Measurements from ENCODE around the gene ZNF236. TPM values are rescaled to one million over a fixed set of nuclear protein-coding genes. Genes with fewer than 3 reads are reported as not detected.
"Not testable (repeated sequence)": the region's sequence is repeated elsewhere in the genome, so short reads cannot be mapped to it uniquely, and the experiment has no call there.

The ZNF236 gene
- total RNA-seq, 1 donor from 2014 or later = 11.5 TPM

DNA sequence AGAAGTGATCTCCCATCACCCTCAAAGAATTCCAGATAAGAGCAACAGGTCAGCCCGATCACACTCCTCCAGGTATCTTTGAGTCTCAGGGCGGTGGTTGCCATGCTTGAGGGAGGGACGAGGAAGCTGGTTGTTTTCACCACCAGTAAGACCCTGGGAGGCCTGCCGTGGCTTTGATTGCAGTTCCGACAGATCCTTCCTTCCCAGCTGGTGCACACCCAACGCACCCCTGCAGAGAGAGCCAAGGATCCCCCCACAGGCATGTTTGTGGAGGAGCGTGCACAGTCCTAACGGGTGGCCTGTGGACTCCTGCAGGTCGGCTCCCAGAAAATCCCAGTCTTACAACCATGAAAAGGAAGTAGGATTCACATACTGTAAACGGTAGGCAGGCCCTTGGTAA lies 13.8 kb upstream of the ZNF236 start:
- no peak overlapping the region for H3K27ac ChIP-seq
- H4K20me1 ChIP-seq (ENCODE audit: low read depth) = no peaks in the 10 kb centered on the region
- Mint-ChIP-seq H3K4me1 (peaks cover 5% of the 10 kb centered on the region), H3K9me3 (no peaks in the 10 kb centered on the region), H3K4me3 (no peak overlapping the region), H3K36me3 (peaks cover 10% of the 10 kb centered on the region), H3K27me3 (ENCODE audit: insufficient read depth, low read depth) (peaks cover 7% of the 10 kb centered on the region), H3K27ac (no peak overlapping the region)
- no peaks in the 10 kb centered on the region for H3K27me3 ChIP-seq
- H3K4me3 ChIP-seq = no peak overlapping the region
- H3K4me2 ChIP-seq = no peak overlapping the region
- no peak for DNase-seq (ENCODE audit: low spot score)
- H3F3A ChIP-seq (ENCODE audit: low read depth) = no peaks in the 10 kb centered on the region
- no peaks in the 10 kb centered on the region for H3K79me2 ChIP-seq (ENCODE audit: low read depth)
- TF ChIP-seq EZH2 (IDR thresholded peaks at IDR 0.05) = no peak
- TF ChIP-seq, protein P1, sequence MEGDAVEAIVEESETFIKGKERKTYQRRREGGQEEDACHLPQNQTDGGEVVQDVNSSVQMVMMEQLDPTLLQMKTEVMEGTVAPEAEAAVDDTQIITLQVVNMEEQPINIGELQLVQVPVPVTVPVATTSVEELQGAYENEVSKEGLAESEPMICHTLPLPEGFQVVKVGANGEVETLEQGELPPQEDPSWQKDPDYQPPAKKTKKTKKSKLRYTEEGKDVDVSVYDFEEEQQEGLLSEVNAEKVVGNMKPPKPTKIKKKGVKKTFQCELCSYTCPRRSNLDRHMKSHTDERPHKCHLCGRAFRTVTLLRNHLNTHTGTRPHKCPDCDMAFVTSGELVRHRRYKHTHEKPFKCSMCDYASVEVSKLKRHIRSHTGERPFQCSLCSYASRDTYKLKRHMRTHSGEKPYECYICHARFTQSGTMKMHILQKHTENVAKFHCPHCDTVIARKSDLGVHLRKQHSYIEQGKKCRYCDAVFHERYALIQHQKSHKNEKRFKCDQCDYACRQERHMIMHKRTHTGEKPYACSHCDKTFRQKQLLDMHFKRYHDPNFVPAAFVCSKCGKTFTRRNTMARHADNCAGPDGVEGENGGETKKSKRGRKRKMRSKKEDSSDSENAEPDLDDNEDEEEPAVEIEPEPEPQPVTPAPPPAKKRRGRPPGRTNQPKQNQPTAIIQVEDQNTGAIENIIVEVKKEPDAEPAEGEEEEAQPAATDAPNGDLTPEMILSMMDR (IDR thresholded peaks at IDR 0.05) = no peak
- no peak for TF ChIP-seq EZH2phosphoT487 (IDR thresholded peaks at IDR 0.05)
- no peak overlapping the region for H3K9ac ChIP-seq
- H3K9me3 ChIP-seq (ENCODE audit: low read depth) = no peaks in the 10 kb centered on the region
- no peaks in the 10 kb centered on the region for H3K36me3 ChIP-seq
- no peak overlapping the region for H2AFZ ChIP-seq (replicated peaks)
- H3K4me1 ChIP-seq = peaks cover 4% of the 10 kb centered on the region

DNA sequence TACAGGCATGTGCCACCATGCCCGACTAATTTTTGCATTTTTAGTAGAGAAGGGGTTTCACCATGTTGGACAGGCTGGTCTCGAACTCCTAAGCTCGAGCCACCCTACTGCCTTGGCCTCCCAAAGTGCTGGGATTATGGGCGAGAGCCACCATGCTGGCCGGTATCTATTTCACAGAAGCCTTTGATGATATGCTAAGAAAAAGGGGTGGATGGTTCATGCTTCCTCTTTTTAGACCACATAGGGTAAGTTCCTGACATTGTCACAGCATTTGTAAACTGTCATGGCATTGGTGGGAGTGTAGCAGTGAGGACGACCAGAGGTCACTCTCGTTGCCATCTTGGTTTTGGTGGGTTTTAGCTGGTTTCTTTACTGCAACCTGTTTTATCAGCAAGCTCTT lies 10.8 kb upstream of the ZNF236 start:
- H3F3A ChIP-seq (ENCODE audit: low read depth) = not testable (repeated sequence)

DNA sequence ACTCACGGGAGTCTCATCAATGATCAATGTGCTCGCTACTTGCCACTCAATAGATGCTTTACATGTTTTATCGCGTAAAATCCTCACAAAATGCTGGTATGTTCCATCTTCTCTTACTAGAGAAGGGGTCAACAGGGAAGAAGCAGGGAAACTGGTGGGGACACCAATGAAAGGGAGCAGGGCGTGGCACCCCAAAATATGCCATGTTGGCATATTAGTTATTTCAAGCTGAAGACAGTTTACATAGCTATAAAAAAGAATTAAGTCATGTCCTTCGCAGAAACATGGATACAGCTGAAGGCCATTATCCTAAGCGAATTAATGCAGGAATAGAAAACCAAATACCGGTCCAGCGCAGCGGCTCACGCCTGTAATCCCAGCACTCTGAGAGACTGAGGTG lies 8.1 kb upstream of the ZNF236 start:
- H3K36me3 ChIP-seq = no peaks in the 10 kb centered on the region
- H3K27ac Mint-ChIP-seq = no peak overlapping the region
- no peak overlapping the region for H2AFZ ChIP-seq (replicated peaks)

More for the DNA sequence above, 10.8 kb upstream of the ZNF236 start:
- H3K4me1 Mint-ChIP-seq; H3K4me3 ChIP-seq; H3K9me3 ChIP-seq (ENCODE audit: low read depth); H3K79me2 ChIP-seq (ENCODE audit: low read depth); H3K9me3 Mint-ChIP-seq; DNase-seq (ENCODE audit: low spot score); H3K4me1 ChIP-seq; H2AFZ ChIP-seq (replicated peaks); H3K36me3 ChIP-seq; H3K27ac Mint-ChIP-seq; H3K27me3 ChIP-seq; H3K9ac ChIP-seq; H3K4me3 Mint-ChIP-seq; H3K27ac ChIP-seq; H3K4me2 ChIP-seq; H4K20me1 ChIP-seq (ENCODE audit: low read depth); H3K27me3 Mint-ChIP-seq (ENCODE audit: insufficient read depth, low read depth): not testable (repeated sequence)
- peaks cover 17% of the 10 kb centered on the region for H3K36me3 Mint-ChIP-seq

DNA sequence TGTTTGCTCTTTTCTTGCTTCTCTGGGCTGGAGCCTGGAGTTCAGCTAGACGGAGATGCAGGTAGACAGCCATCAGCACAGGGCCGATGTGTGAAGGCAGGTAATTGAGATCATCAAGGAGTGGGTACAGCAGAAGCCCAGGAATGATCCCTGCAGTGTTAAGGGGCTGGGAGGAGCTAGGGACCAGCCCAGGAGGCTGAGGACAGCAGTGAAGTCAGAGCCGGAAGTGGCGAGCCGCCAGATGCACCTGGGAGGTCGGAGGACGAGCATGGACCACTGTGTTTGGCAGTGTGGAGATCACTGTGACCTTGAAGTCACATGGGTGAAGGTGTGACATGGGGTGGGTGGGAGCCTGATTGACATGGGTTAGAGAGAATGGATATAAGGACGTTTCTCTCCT lies 6.2 kb upstream of the ZNF236 start:
- H3K9me3 Mint-ChIP-seq = peaks cover 3% of the 10 kb centered on the region
- no peak overlapping the region for H3K4me3 Mint-ChIP-seq
- peaks cover 41% of the 10 kb centered on the region for H3K79me2 ChIP-seq (ENCODE audit: low read depth)
- H3K36me3 ChIP-seq = no peaks in the 10 kb centered on the region
- H3K4me3 ChIP-seq = no peak overlapping the region
- no peaks in the 10 kb centered on the region for H3F3A ChIP-seq (ENCODE audit: low read depth)
- no peak overlapping the region for H3K9ac ChIP-seq
- TF ChIP-seq EZH2 (IDR thresholded peaks at IDR 0.05) (no peak), EZH2phosphoT487 (IDR thresholded peaks at IDR 0.05) (no peak)
- TF ChIP-seq, protein P1 (IDR thresholded peaks at IDR 0.05) = no peak
- H4K20me1 ChIP-seq (ENCODE audit: low read depth) = no peaks in the 10 kb centered on the region
- no peak overlapping the region for H2AFZ ChIP-seq (replicated peaks)
- H3K9me3 ChIP-seq (ENCODE audit: low read depth) = no peaks in the 10 kb centered on the region
- peaks cover 4% of the 10 kb centered on the region for H3K27me3 Mint-ChIP-seq (ENCODE audit: insufficient read depth, low read depth)
- H3K4me1 ChIP-seq = peaks cover 6% of the 10 kb centered on the region
- DNase-seq (ENCODE audit: low spot score) = no peak
- H3K27ac Mint-ChIP-seq = no peak overlapping the region
- no peaks in the 10 kb centered on the region for H3K27me3 ChIP-seq
- H3K27ac ChIP-seq = no peak overlapping the region
- no peak overlapping the region for H3K4me2 ChIP-seq
- peaks cover 22% of the 10 kb centered on the region for H3K36me3 Mint-ChIP-seq
- peaks cover 9% of the 10 kb centered on the region for H3K4me1 Mint-ChIP-seq

More for the DNA sequence above, 8.1 kb upstream of the ZNF236 start:
- peaks cover 4% of the 10 kb centered on the region for H3K27me3 Mint-ChIP-seq (ENCODE audit: insufficient read depth, low read depth)
- peaks cover 22% of the 10 kb centered on the region for H3K79me2 ChIP-seq (ENCODE audit: low read depth)
- no peaks in the 10 kb centered on the region for H3K27me3 ChIP-seq
- no peaks in the 10 kb centered on the region for H3K4me1 Mint-ChIP-seq
- no peaks in the 10 kb centered on the region for H4K20me1 ChIP-seq (ENCODE audit: low read depth)
- TF ChIP-seq, protein P1 (IDR thresholded peaks at IDR 0.05) = no peak
- TF ChIP-seq EZH2phosphoT487 (IDR thresholded peaks at IDR 0.05) (no peak), EZH2 (IDR thresholded peaks at IDR 0.05) (no peak)
- no peak for DNase-seq (ENCODE audit: low spot score)
- no peaks in the 10 kb centered on the region for H3K9me3 ChIP-seq (ENCODE audit: low read depth)
- H3K36me3 Mint-ChIP-seq = peaks cover 17% of the 10 kb centered on the region
- H3F3A ChIP-seq (ENCODE audit: low read depth) = no peaks in the 10 kb centered on the region
- no peak overlapping the region for H3K9ac ChIP-seq
- H3K4me3 ChIP-seq = no peak overlapping the region
- no peaks in the 10 kb centered on the region for H3K9me3 Mint-ChIP-seq
- no peak overlapping the region for H3K4me2 ChIP-seq
- H3K4me1 ChIP-seq = peaks cover 4% of the 10 kb centered on the region
- H3K27ac ChIP-seq = no peak overlapping the region
- H3K4me3 Mint-ChIP-seq = no peak overlapping the region

Measured in neural progenitor cell (in vitro differentiated cells).